Measurements from ENCODE around the gene PDGFRA. TPM values are rescaled to one million over a fixed set of nuclear protein-coding genes. Genes with fewer than 3 reads are reported as not detected.
"Not testable (repeated sequence)": the region's sequence is repeated elsewhere in the genome, so short reads cannot be mapped to it uniquely, and the experiment has no call there.

PDGFRA gene
- total and polyA plus RNA-seq, 9 donors = 54.3 to 106 (median 83.9) TPM

DNA sequence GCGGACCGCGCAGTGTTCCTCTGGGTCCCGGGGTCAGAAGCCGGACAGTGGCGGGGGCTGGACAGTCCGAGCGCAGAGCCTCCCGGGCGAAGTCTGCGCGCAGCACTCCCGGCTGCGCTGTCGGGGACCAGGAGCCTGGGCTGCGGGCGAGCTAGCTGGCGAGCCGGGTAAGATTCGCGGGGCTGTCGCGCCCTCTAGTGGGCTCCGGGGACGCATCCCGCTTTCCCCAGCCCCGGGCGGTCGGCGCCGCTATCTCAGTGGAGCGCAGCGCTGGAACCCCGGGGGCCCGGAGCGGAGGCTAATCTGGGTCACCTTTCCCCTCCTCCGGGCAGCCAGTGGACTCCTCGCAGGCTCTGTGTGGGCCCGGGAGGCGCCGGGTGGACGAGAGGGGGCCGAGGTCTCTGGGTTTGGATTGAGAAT, 4.2 kb downstream of the PDGFRA start:
- Histone ChIP-seq H3K27ac (ENCODE audit: low read length) (peak overlapping the region; percentile 87), H3K4me1 (ENCODE audit: control insufficient read depth, insufficient read depth, low read length) (peaks cover 42% of the 10 kb centered on the region), H3K4me3 (ENCODE audit: low read length) (peak overlapping the region; percentile 63), H3K27me3 (ENCODE audit: control insufficient read depth, insufficient read depth, low read length) (peaks cover 59% of the 10 kb centered on the region), H3K36me3 (ENCODE audit: control insufficient read depth, insufficient read depth, low read length) (no peaks in the 10 kb centered on the region), H3K9me3 (replicated peaks; ENCODE audit: control insufficient read depth, low read depth, low read length) (no peaks in the 10 kb centered on the region)
- WGBS (ENCODE audit: insufficient coverage) = 0% methylated on average over 33 of the region's 43 CpGs
- peak; percentile 92 for DNase-seq

DNA sequence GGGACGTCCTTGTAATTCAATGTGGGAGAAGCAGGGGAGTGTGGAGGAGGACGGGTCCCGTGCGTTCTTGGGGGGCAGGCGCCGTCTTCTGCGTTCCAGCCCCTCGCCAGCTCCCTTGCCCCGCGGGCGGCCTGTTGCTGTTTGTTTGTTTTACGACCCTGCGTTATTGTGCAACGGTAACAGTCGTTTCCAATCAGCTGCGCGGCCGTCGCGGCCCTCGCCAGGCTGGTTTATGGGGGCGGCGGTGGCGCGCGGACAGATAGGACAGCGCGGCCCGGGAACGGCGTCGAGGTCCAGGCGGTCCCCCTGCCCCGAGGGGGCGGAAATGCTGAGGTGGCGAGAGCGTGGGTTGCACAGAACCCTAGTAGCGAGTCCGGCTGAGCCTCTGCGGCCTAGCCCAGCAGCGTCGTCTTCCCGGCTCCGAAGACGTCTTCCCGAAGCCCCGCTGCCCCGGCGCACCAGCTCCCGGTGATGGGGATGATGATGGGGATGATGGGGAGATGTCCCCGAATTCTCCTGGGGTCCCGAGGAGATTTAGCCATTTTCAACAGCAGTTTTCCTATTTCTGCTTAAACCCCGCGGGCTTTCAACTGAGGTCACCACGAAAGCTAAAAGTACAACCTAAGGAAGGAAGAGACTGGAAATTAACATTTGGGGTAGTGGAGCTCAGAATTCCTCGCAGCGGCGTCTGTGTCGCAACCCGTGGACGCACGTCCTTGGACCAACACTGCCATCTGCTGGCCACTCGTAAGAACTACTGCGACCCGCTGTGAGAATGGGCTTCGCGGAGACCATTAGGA, 4.8 kb downstream of the PDGFRA start:
- peaks cover 39% of the 10 kb centered on the region for H3K4me1 ChIP-seq (ENCODE audit: control insufficient read depth, insufficient read depth, low read length)
- no peaks in the 10 kb centered on the region for H3K36me3 ChIP-seq (ENCODE audit: control insufficient read depth, insufficient read depth, low read length)
- peak overlapping the region; percentile 63 for H3K4me3 ChIP-seq (ENCODE audit: low read length)
- peak overlapping the region; percentile 87 for H3K27ac ChIP-seq (ENCODE audit: low read length)
- under 1% methylated on average over 53 of the region's 67 CpGs for WGBS (ENCODE audit: insufficient coverage)
- no peaks in the 10 kb centered on the region for H3K9me3 ChIP-seq (replicated peaks; ENCODE audit: control insufficient read depth, low read depth, low read length)
- peaks cover 53% of the 10 kb centered on the region for H3K27me3 ChIP-seq (ENCODE audit: control insufficient read depth, insufficient read depth, low read length)
- peak; percentile 89 for DNase-seq

DNA sequence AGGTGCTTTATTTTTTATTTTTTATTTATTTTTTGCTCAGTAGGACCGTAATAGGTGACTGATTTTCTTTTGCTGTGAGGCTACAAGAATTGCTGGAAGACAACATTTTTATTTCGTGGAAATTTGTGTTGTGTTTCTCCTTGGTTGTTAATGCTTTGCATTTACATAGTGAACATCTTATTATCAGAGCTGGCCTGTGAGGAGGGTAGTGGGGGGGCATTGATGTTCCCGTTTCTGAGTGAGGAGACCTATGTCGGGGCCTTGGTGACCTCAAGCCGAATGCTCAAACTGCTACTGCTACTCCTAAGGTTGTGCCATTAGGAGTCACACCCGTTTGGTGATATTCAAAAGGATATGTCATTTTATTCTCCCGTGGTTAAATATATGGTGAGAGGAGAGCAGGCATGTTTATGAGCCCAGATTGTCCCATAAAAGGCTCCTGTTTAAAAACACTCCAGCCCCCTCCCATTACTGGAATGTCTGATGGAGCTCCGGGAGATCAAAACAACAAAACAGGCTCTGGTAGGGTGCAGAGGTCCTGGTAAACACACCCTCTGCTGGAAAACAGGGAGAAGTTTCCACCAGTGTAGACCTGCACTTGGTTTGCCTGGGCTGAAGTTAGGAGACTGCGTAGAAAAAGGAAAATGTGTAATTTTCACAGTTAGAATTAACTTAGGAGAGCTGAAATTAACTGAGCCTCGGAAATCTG, 5.6 kb downstream of the PDGFRA start:
- Histone ChIP-seq H3K4me1 (ENCODE audit: control insufficient read depth, insufficient read depth, low read length) (peaks cover 39% of the 10 kb centered on the region), H3K27me3 (ENCODE audit: control insufficient read depth, insufficient read depth, low read length) (peaks cover 47% of the 10 kb centered on the region)
- WGBS (ENCODE audit: insufficient coverage) = 27% methylated on average over 4 of the region's 10 CpGs

DNA sequence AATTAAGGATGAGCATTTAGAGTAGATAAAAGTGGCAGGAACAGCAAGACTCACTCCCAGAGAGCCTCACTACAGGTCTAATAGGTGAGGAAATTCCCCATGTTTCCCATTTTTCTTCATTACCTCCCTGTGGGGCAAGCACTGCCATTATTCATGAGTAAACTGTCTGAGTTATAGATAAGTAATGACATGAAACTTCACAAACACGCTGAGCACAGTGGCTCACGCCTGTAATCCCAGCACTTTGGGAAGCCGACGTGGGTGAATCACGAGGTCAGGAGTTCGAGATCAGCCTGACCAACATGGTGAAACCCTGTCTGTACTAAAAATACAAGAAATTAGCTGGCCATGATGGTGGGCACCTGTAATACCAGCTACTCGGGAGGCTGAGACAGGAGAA, 7.2 kb downstream of the PDGFRA start:
- H3K9me3 ChIP-seq (replicated peaks; ENCODE audit: control insufficient read depth, low read depth, low read length); H3K4me3 ChIP-seq (ENCODE audit: low read length); DNase-seq; H3K27ac ChIP-seq (ENCODE audit: low read length); H3K36me3 ChIP-seq (ENCODE audit: control insufficient read depth, insufficient read depth, low read length): not testable (repeated sequence)
- peaks cover 30% of the 10 kb centered on the region for H3K27me3 ChIP-seq (ENCODE audit: control insufficient read depth, insufficient read depth, low read length)
- WGBS (ENCODE audit: insufficient coverage) = 100% methylated on average over 3 of the region's 7 CpGs
- peaks cover 25% of the 10 kb centered on the region for H3K4me1 ChIP-seq (ENCODE audit: control insufficient read depth, insufficient read depth, low read length)

More for the DNA sequence above, 5.6 kb downstream of the PDGFRA start:
- no peak for DNase-seq
- H3K36me3 ChIP-seq (ENCODE audit: control insufficient read depth, insufficient read depth, low read length) = no peaks in the 10 kb centered on the region
- H3K4me3 ChIP-seq (ENCODE audit: low read length) = peak overlapping the region; percentile 7
- H3K9me3 ChIP-seq (replicated peaks; ENCODE audit: control insufficient read depth, low read depth, low read length) = no peaks in the 10 kb centered on the region
- no peak overlapping the region for H3K27ac ChIP-seq (ENCODE audit: low read length)

DNA sequence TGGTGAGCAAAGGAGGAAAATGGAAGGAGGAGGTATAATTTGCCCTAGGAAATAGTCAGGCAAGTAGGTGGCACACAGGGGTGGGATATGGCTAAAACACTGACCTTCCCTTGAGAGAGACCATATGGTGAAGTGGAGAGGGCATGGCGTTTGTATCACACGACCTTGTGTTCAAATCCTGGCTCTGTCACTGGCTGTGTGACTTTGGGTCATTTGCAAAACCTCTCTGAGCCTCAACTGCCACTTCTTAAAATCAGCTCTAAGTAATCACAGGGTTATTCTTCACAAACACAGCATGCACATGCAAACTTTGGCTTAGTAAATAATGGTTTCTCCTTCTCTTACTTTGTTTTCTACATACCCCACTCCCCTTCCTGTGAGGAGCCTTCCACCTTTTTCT, 8.7 kb downstream of the PDGFRA start:
- H3K27ac ChIP-seq (ENCODE audit: low read length) = no peak overlapping the region
- WGBS (ENCODE audit: insufficient coverage) = 100% methylated on average over 1 of the region's 2 CpGs
- no peaks in the 10 kb centered on the region for H3K36me3 ChIP-seq (ENCODE audit: control insufficient read depth, insufficient read depth, low read length)
- no peak for DNase-seq
- H3K4me1 ChIP-seq (ENCODE audit: control insufficient read depth, insufficient read depth, low read length) = peaks cover 15% of the 10 kb centered on the region
- H3K9me3 ChIP-seq (replicated peaks; ENCODE audit: control insufficient read depth, low read depth, low read length) = peaks cover 18% of the 10 kb centered on the region
- H3K27me3 ChIP-seq (ENCODE audit: control insufficient read depth, insufficient read depth, low read length) = peaks cover 16% of the 10 kb centered on the region
- no peak overlapping the region for H3K4me3 ChIP-seq (ENCODE audit: low read length)

DNA sequence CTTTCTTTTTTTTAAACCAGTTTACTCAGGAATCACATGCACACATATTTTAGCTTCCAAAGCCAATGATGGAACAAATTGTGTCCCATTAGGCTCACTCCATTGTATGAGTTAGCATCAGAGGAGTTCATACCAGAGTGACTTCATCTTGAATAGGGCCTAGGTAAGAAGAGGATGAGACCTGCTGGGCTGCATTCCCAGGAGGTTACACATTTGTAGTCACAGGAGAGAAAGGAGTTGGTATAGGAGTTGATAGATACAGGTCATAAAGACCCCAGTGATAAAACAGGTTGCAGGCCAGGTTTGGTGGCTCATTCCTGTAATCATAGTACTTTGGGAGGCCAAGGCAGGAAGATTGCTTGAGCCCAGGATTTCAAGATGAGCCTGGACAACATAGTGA, 9.3 kb downstream of the PDGFRA start:
- DNase-seq = no peak
- Histone ChIP-seq H3K36me3 (ENCODE audit: control insufficient read depth, insufficient read depth, low read length) (no peaks in the 10 kb centered on the region), H3K27ac (ENCODE audit: low read length) (no peak overlapping the region), H3K4me1 (ENCODE audit: control insufficient read depth, insufficient read depth, low read length) (peaks cover 14% of the 10 kb centered on the region), H3K4me3 (ENCODE audit: low read length) (no peak overlapping the region), H3K27me3 (ENCODE audit: control insufficient read depth, insufficient read depth, low read length) (peaks cover 11% of the 10 kb centered on the region), H3K9me3 (replicated peaks; ENCODE audit: control insufficient read depth, low read depth, low read length) (peaks cover 24% of the 10 kb centered on the region)

DNA sequence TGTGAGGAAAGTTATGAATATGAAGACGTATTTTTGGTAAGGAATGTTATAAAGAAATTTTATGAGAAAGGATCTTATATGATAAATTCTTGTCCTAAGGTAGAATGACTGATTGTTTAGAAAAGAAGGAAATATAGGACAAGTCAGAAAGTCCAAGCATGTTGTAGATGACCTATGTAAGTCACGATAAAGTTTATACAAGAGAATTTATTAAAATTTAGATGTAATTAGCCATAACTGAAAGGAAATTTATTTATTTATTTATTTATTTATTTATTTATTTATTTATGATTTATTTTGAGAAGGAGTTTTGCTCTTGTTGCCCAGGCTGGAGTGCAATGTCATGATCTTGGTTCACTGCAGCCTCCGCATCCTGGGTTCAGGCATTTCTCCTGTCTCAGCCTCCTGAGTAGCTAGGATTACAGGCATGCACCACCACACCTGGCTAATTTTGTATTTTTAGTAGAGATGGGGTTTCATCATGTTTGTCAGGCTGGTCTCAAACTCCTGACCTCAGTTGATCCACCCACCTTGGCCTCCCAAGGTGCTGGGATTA, 12.3 kb downstream of the PDGFRA start:
- not testable (repeated sequence) for H3K4me1 ChIP-seq (ENCODE audit: control insufficient read depth, insufficient read depth, low read length); H3K27ac ChIP-seq (ENCODE audit: low read length); H3K4me3 ChIP-seq (ENCODE audit: low read length); H3K36me3 ChIP-seq (ENCODE audit: control insufficient read depth, insufficient read depth, low read length); H3K27me3 ChIP-seq (ENCODE audit: control insufficient read depth, insufficient read depth, low read length); DNase-seq
- peaks cover 25% of the 10 kb centered on the region for H3K9me3 ChIP-seq (replicated peaks; ENCODE audit: control insufficient read depth, low read depth, low read length)
- WGBS (ENCODE audit: insufficient coverage) = no CpG with 5 or more reads among the region's 3 CpGs

DNA sequence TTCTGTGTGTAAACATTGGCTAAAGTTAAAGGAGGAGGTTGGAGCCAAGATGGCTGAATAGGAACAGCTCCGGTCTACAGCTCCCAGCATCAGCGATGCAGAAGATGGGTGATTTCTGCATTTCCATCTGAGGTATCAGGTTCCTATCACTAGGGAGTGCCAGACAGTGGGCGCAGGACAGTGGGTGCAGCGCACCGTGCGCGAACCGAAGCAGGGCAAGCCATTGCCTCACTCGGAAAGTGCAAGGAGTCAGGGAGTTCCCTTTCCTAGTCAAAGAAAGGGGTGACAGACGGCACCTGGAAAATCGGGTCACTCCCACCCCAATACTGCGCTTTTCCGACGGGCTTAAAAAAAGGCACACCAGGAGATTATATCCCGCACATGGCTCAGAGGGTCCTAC, 14.4 kb downstream of the PDGFRA start:
- not testable (repeated sequence) for H3K4me1 ChIP-seq (ENCODE audit: control insufficient read depth, insufficient read depth, low read length); H3K36me3 ChIP-seq (ENCODE audit: control insufficient read depth, insufficient read depth, low read length); H3K27me3 ChIP-seq (ENCODE audit: control insufficient read depth, insufficient read depth, low read length); DNase-seq; H3K27ac ChIP-seq (ENCODE audit: low read length); H3K4me3 ChIP-seq (ENCODE audit: low read length)
- WGBS (ENCODE audit: insufficient coverage) = 100% methylated on average over 10 of the region's 15 CpGs
- peaks cover 25% of the 10 kb centered on the region for H3K9me3 ChIP-seq (replicated peaks; ENCODE audit: control insufficient read depth, low read depth, low read length)

DNA sequence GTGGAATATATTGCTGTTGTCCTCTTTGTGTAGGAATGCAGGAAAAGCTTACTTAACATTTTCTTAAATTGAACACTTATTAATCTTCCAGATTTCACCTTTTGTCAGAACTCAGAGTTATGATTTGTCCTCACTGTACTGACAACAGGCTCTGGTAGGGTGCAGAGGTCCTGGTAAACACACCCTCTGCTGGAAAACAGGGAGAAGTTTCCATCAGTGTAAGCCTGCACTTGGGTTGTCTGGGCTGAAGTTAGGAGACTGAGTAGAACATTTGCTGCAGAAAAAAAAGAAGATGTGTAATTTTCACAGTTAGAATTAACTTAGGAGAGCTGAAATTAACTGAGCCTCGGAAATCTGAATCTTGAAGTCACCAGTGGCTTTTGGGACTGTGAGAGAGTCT, 23.2 kb downstream of the PDGFRA start:
- not testable (repeated sequence) for H3K27me3 ChIP-seq (ENCODE audit: control insufficient read depth, insufficient read depth, low read length); DNase-seq; H3K4me1 ChIP-seq (ENCODE audit: control insufficient read depth, insufficient read depth, low read length); H3K27ac ChIP-seq (ENCODE audit: low read length); H3K36me3 ChIP-seq (ENCODE audit: control insufficient read depth, insufficient read depth, low read length); H3K4me3 ChIP-seq (ENCODE audit: low read length); H3K9me3 ChIP-seq (replicated peaks; ENCODE audit: control insufficient read depth, low read depth, low read length)
- 80% methylated on average over 1 of the region's 1 CpG for WGBS (ENCODE audit: insufficient coverage)

DNA sequence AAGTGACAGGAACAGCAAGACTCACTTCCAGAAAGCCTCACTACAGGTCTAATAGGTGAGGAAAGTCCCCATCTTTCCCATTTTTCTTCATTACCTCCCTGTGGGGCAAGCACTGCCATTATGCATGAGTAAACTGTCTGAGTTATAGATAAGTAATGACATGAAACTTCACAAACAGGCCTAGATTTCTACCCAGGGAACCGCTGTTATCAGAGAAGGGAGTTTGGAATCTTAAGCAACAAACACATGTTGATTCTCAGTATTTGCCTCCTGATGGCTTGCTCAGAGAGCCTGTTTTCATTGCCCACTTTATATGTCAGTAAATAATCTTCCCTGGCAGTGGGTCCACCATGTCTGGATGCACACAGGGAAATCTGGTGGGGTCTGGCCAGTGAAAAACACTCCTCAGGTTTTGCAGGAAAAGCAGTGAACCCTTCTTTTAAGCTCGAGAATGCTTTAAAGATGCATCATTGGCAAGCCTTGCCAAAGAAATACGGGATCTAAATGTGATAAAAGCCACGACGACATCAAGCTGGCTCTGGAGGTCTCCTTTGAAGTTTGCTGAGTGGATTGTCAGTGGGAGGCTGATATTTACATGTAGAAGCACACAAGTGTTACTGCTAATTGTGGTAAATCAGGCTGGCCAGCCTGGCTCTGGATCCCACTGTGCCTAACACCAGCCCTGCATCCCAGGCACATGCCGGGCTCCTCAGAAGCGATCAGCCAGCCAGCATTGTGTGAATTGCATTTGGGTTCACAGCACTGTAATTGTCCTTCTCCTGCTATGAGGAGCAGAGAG, 25.2 kb downstream of the PDGFRA start:
- Histone ChIP-seq H3K36me3 (ENCODE audit: control insufficient read depth, insufficient read depth, low read length) (no peaks in the 10 kb centered on the region), H3K4me3 (ENCODE audit: low read length) (no peak overlapping the region), H3K4me1 (ENCODE audit: control insufficient read depth, insufficient read depth, low read length) (no peaks in the 10 kb centered on the region), H3K27me3 (ENCODE audit: control insufficient read depth, insufficient read depth, low read length) (no peaks in the 10 kb centered on the region), H3K27ac (ENCODE audit: low read length) (no peak overlapping the region), H3K9me3 (replicated peaks; ENCODE audit: control insufficient read depth, low read depth, low read length) (peaks cover 2% of the 10 kb centered on the region)
- WGBS (ENCODE audit: insufficient coverage) = 44% methylated on average over 6 of the region's 7 CpGs
- DNase-seq = no peak
